ENCODE measurements around the gene IL11RA. TPM values are rescaled to one million over a fixed set of nuclear protein-coding genes. Genes with fewer than 3 reads are reported as not detected.

Gene IL11RA
- total and polyA plus RNA-seq, 10 of the 15 experiments (the other 5 are each of a cell fraction or from before 2014, with no cell fraction given): 0.32 to 5.8 (median 2.2) TPM

DNA sequence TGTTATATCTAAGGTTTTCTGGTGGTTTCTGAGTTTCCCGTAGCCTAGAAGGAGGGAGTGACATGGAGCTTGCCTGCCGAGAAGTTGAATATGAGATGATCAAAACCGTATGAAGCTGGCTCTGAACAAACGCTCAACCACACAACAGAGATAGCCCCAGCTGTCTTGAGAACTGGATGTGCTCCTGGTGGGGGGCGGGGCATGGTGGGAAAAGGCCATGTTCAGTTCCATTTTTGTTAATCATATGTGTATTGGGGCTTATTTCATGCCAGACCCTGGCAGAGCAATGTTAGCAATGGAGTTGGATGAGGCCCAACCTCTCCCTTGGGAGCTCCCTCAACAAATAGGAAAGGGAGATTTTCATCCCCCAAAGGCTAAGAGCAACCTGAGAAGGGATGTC lies 34.2 kb downstream of the IL11RA start (continued):
- TF ChIP-seq, protein P1, sequence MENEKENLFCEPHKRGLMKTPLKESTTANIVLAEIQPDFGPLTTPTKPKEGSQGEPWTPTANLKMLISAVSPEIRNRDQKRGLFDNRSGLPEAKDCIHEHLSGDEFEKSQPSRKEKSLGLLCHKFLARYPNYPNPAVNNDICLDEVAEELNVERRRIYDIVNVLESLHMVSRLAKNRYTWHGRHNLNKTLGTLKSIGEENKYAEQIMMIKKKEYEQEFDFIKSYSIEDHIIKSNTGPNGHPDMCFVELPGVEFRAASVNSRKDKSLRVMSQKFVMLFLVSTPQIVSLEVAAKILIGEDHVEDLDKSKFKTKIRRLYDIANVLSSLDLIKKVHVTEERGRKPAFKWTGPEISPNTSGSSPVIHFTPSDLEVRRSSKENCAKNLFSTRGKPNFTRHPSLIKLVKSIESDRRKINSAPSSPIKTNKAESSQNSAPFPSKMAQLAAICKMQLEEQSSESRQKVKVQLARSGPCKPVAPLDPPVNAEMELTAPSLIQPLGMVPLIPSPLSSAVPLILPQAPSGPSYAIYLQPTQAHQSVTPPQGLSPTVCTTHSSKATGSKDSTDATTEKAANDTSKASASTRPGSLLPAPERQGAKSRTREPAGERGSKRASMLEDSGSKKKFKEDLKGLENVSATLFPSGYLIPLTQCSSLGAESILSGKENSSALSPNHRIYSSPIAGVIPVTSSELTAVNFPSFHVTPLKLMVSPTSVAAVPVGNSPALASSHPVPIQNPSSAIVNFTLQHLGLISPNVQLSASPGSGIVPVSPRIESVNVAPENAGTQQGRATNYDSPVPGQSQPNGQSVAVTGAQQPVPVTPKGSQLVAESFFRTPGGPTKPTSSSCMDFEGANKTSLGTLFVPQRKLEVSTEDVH (IDR thresholded peaks at IDR 0.05; ENCODE audit: low read depth, partially characterized antibody): no peak
- no peak for TF ChIP-seq ZNF24 (IDR thresholded peaks at IDR 0.05)
- no peak for TF ChIP-seq NFIC (IDR thresholded peaks at IDR 0.05; ENCODE audit: low read depth, low read length)
- no peak for TF ChIP-seq ZNF207 (IDR thresholded peaks at IDR 0.05; ENCODE audit: borderline replicate concordance)

DNA sequence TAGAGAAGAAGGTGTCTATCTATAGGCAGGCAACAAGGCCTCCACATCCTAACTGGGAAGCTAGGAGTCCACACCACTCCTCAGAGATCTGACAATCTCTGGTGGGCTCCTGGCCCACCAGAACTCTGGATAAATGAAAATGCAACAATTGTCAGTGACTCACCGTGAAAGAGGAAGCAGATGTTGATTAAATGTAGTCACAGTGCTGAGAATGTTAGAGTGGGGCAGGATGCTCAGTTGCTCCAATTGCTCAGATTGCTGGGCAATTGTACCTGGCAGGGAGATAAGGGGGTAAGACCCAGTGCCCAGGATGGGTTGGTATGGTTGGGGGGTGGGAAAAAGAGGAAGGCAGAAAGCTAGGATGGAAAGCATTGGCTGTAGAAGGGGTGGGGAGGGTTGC lies 34.7 kb downstream of the IL11RA start:
- Histone ChIP-seq H3K9ac (ENCODE audit: control insufficient read depth, insufficient read depth, low read length) (no peak overlapping the region), H3K4me3 (no peak overlapping the region), H3K27ac (ENCODE audit: control insufficient read depth, insufficient read depth) (no peak overlapping the region), H2AFZ (ENCODE audit: control insufficient read depth, low read depth, low read length) (no peak overlapping the region), H3K4me1 (ENCODE audit: control insufficient read depth, insufficient read depth, low read length) (peaks cover 16% of the 10 kb centered on the region), H4K20me1 (ENCODE audit: control insufficient read depth, insufficient read depth) (no peaks in the 10 kb centered on the region), H3K4me2 (ENCODE audit: control insufficient read depth, insufficient read depth) (no peak overlapping the region; the same call in 1 of the 2 replicates), H3K36me3 (ENCODE audit: control insufficient read depth in 2 of 2, insufficient read depth in 2 of 2, low read length in 1 of 2) (no peaks in the 10 kb centered on the region), H3K79me2 (ENCODE audit: control insufficient read depth, insufficient read depth, low read length) (no peaks in the 10 kb centered on the region), H3K9me3 (replicated peaks; ENCODE audit: control insufficient read depth, insufficient read depth, low read length) (no peaks in the 10 kb centered on the region), H3K27me3 (replicated peaks in 1 of 2; ENCODE audit: control insufficient read depth in 2 of 2, insufficient read depth in 2 of 2, low read length in 1 of 2) (no peaks in the 10 kb centered on the region; a peak in 2 of 4 replicates)
- ChIA-PET POLR2A (no interaction called here), RAD21 (ENCODE audit: unreplicated experiment) (no interaction called here), CTCF (interaction anchor here (0.8 to 1.1 kb wide), 4 partner anchors 12 to 283 kb away, joined by 4 to 5 read pairs (median 4); no protein-coding TSS in a partner anchor), SMC1A (ENCODE audit: uncharacterized antibody, unreplicated experiment) (no interaction called here)
- 0% methylated on average over 1 of the region's 1 CpG for WGBS (ENCODE audit: insufficient coverage, insufficient replicate concordance, low lambda C conversion rate, missing lambda C conversion rate)
- ATAC-seq (no peak), DNase-seq (ENCODE audit: low read depth, low spot score) (no peak), FAIRE-seq (no peak)
- intact Hi-C loops (cut with micrococcal nuclease; ENCODE audit: unreplicated experiment): no loop called here
- BruUV-seq (replicated peaks): no TSS peak
- TF ChIP-seq SPI1 (IDR thresholded peaks at IDR 0.05; ENCODE audit: borderline replicate concordance, insufficient read depth, low read depth, low read length) (peak; percentile 14; the same call in 1 of the 2 replicates), EGR1 (IDR thresholded peaks at IDR 0.05; ENCODE audit: borderline replicate concordance in 1 of 2, low read depth in 2 of 2, low read length in 2 of 2) (no peak)
- in situ Hi-C loops (cut with MboI): no loop called here
